Thoracic aorta (tissue), 2 donors: ENCODE measurements around the gene PAQR4. TPM values are rescaled to one million over a fixed set of nuclear protein-coding genes. Genes with fewer than 3 reads are reported as not detected.

ENCODE experiments used
- ATAC-seq: fragments of 150-250 bp; one replicate; pipeline ENCODE4 v1.8.0; 2017; ENCODE audit warnings: low read depth; ENCODE audit not compliant: insufficient number of reproducible peaks, low FRiP score
- DNase-seq: peaks from one replicate; pipeline ENCODE4 v3.0.0-alpha.2; 2020; ENCODE audit warnings: low spot score
- H3K27ac ChIP-seq, 2 donors: fragments of 200-600 bp; sonication (generic); 1 replicate in 1 of 2; 2 replicates in 1 of 2; pipeline ENCODE4 v1.5.1; 2016; ENCODE audit warnings: mild to moderate bottlenecking in 2 of 2, moderate library complexity in 2 of 2
- H3K27me3 ChIP-seq: fragments of 200-600 bp; sonication (generic); replicated peaks from 2 replicates; pipeline ENCODE4 v1.6.0; 2016; ENCODE audit warnings: mild to moderate bottlenecking; ENCODE audit not compliant: insufficient read depth
- H3K36me3 ChIP-seq: fragments of 200-600 bp; sonication (generic); one replicate; pipeline ENCODE4 v1.5.1; 2016
- H3K4me1 ChIP-seq, 2 donors: fragments of 200-600 bp; sonication (generic); 1 replicate in 1 of 2; 2 replicates in 1 of 2; pipeline versions ENCODE4 v1.5.1 to v1.6.0; 2016; ENCODE audit warnings: low read depth in 2 of 2, mild to moderate bottlenecking in 1 of 2; ENCODE audit not compliant: control insufficient read depth in 1 of 2
- H3K4me3 ChIP-seq: fragments of 200-600 bp; sonication (generic); 2 replicates; pipeline ENCODE4 v1.5.1; 2016; ENCODE audit warnings: mild to moderate bottlenecking
- H3K9me3 ChIP-seq: fragments of 200-600 bp; sonication (generic); 2 replicates; pipeline ENCODE4 v1.5.1; 2016
- CTCF ChIP-seq: fragments of 200-600 bp; sonication (generic); IDR thresholded peaks from one replicate; pipeline ENCODE4 v1.5.1; 2019; ENCODE audit warnings: antibody characterized with exemption
- total RNA-seq, 2 donors: library from RNA; depleted of rRNA; stranded (reverse); fragments of >200 nt; gene quantifications; one replicate each; pipeline versions ENCODE4 v1.1.0 to v1.2.3, GENCODE V29; 2016

Gene PAQR4
- total RNA-seq, 2 donors from 2014 or later, result 3.1 to 5.8 TPM

- no peak for TF ChIP-seq CTCF
- no peak overlapping the region for H3K4me3 ChIP-seq
- H3K27ac ChIP-seq, result no peak overlapping the region
- no peaks in the 10 kb centered on the region for H3K4me1 ChIP-seq
- H3K36me3 ChIP-seq, result no peaks in the 10 kb centered on the region
- no peak for ATAC-seq
- H3K27me3 ChIP-seq, result no peaks in the 10 kb centered on the region
- H3K9me3 ChIP-seq, result no peaks in the 10 kb centered on the region
- no peak for DNase-seq
These were observed 16.5 kb upstream of the PAQR4 start for GRCh38 chr16:2952679-2953078.

- no peak overlapping the region for H3K27ac ChIP-seq
- no peak overlapping the region for H3K4me3 ChIP-seq
- ATAC-seq (no peak), DNase-seq (no peak)
- no peaks in the 10 kb centered on the region for H3K27me3 ChIP-seq
- H3K4me1 ChIP-seq, result no peaks in the 10 kb centered on the region
- no peaks in the 10 kb centered on the region for H3K36me3 ChIP-seq
- TF ChIP-seq CTCF, result no peak
- no peaks in the 10 kb centered on the region for H3K9me3 ChIP-seq
These were observed 15.2 kb upstream of the PAQR4 start for GRCh38 chr16:2953706-2954627.

GRCh38 chr16:2954656-2955381 is 14.3 kb upstream of the PAQR4 start:
- no peak for TF ChIP-seq CTCF
- no peak overlapping the region for H3K4me3 ChIP-seq
- no peak for DNase-seq
- no peak for ATAC-seq
- no peaks in the 10 kb centered on the region for H3K36me3 ChIP-seq
- no peaks in the 10 kb centered on the region for H3K27me3 ChIP-seq
- H3K4me1 ChIP-seq, result no peaks in the 10 kb centered on the region
- H3K27ac ChIP-seq, result no peak overlapping the region
- H3K9me3 ChIP-seq, result no peaks in the 10 kb centered on the region

- DNase-seq (no peak), ATAC-seq (no peak)
- Histone ChIP-seq H3K4me1 (no peaks in the 10 kb centered on the region), H3K4me3 (no peak overlapping the region), H3K27ac (no peak overlapping the region), H3K9me3 (no peaks in the 10 kb centered on the region), H3K27me3 (no peaks in the 10 kb centered on the region), H3K36me3 (no peaks in the 10 kb centered on the region)
- TF ChIP-seq CTCF, result no peak
These were observed 13.7 kb upstream of the PAQR4 start for GRCh38 chr16:2955438-2955778.

GRCh38 chr16:2955779-2956578 is 13.2 kb upstream of the PAQR4 start:
- no peaks in the 10 kb centered on the region for H3K36me3 ChIP-seq
- H3K27me3 ChIP-seq, result no peaks in the 10 kb centered on the region
- DNase-seq, result no peak
- no peak for ATAC-seq
- H3K4me3 ChIP-seq, result no peak overlapping the region
- TF ChIP-seq CTCF, result no peak
- no peaks in the 10 kb centered on the region for H3K4me1 ChIP-seq
- H3K9me3 ChIP-seq, result no peaks in the 10 kb centered on the region
- H3K27ac ChIP-seq, result no peak overlapping the region
